Keratinocyte (primary cell): ENCODE results near the gene ANKRD27. TPM values are rescaled to one million over a fixed set of nuclear protein-coding genes. Genes with fewer than 3 reads are reported as not detected.

Experiments
- DNase-seq: peaks from one replicate; pipeline ENCODE4 v3.0.0-alpha.2; 2011; ENCODE audit warnings: low read depth, missing footprints, low spot score
- FAIRE-seq: peaks from 2 replicates; lab custom pipeline; 2011; peaks lifted over from hg19 to GRCh38; lab: Jason Lieb, UNC
- H2AFZ ChIP-seq: 2 replicates; pipeline ENCODE4 v1.6.0; 2012; ENCODE audit warnings: low read length, control low read depth, inconsistent platforms; ENCODE audit not compliant: control insufficient read depth
- H3K27ac ChIP-seq: 2 replicates; pipeline ENCODE4 v1.5.1; 2011; ENCODE audit warnings: low read length; ENCODE audit not compliant: control insufficient read depth, insufficient read depth
- H3K27me3 ChIP-seq: 3 replicates; pipeline ENCODE4 v1.6.0; 2011; ENCODE audit warnings: low read length; ENCODE audit not compliant: control insufficient read depth, insufficient read depth; ENCODE audit errors: extremely low read depth
- H3K36me3 ChIP-seq, 2 experiments: 2 replicates in 1 of 2; 3 replicates in 1 of 2; pipeline ENCODE4 v1.5.1; 2011; ENCODE audit warnings: low read length in 2 of 2, mild to moderate bottlenecking in 1 of 2; ENCODE audit not compliant: control insufficient read depth in 2 of 2, insufficient read depth in 2 of 2; ENCODE audit errors: extremely low read depth in 1 of 2
- H3K4me1 ChIP-seq: 3 replicates; pipeline ENCODE4 v1.5.1; 2011; ENCODE audit warnings: low read length; ENCODE audit not compliant: control insufficient read depth, insufficient read depth; ENCODE audit errors: extremely low read depth
- H3K4me2 ChIP-seq: 3 replicates; pipeline ENCODE4 v1.6.0; 2011; ENCODE audit warnings: low read depth, low read length; ENCODE audit not compliant: control insufficient read depth, insufficient read depth; ENCODE audit errors: extremely low read depth
- H3K4me3 ChIP-seq, 3 experiments: fragments of 200-600 bp in 1 of 3; sonication (generic) in 1 of 3; 2 replicates in 2 of 3; 3 replicates in 1 of 3; pipeline ENCODE4 v1.5.1; 2011 to 2016; ENCODE audit warnings: low read length in 3 of 3, mild to moderate bottlenecking in 3 of 3, control low read depth in 2 of 3, inconsistent platforms in 1 of 3, low read depth in 1 of 3, mixed read lengths in 1 of 3, mixed run types in 1 of 3, moderate library complexity in 1 of 3; ENCODE audit not compliant: control insufficient read depth in 2 of 3, insufficient read depth in 2 of 3; ENCODE audit errors: extremely low read depth in 1 of 3
- H3K79me2 ChIP-seq: 2 replicates; pipeline ENCODE4 v1.6.0; 2012; ENCODE audit warnings: low read length; ENCODE audit not compliant: control insufficient read depth, insufficient read depth
- H3K9ac ChIP-seq: 3 replicates; pipeline ENCODE4 v1.6.0; 2011; ENCODE audit warnings: low read length; ENCODE audit not compliant: control insufficient read depth, insufficient read depth; ENCODE audit errors: extremely low read depth
- H3K9me1 ChIP-seq: 3 replicates; pipeline ENCODE4 v1.6.0; 2011; ENCODE audit warnings: low read length; ENCODE audit not compliant: control insufficient read depth, insufficient read depth; ENCODE audit errors: extremely low read depth
- H3K9me3 ChIP-seq: 2 replicates; pipeline ENCODE4 v1.5.1; 2012; ENCODE audit warnings: low read depth, low read length; ENCODE audit not compliant: control insufficient read depth
- H4K20me1 ChIP-seq: 3 replicates; pipeline ENCODE4 v1.6.0; 2011; ENCODE audit warnings: low read length; ENCODE audit not compliant: control insufficient read depth, insufficient read depth; ENCODE audit errors: extremely low read depth
- CTCF ChIP-seq, 3 experiments: IDR thresholded peaks in 1 of 3; conservative IDR thresholded peaks in 1 of 3; optimal IDR thresholded peaks in 1 of 3; 2 replicates in 2 of 3; 3 replicates in 1 of 3; pipeline versions ENCODE3 to v1.5.1; 2011; ENCODE audit warnings: low read length in 3 of 3, mild to moderate bottlenecking in 3 of 3, moderate library complexity in 2 of 3, control low read depth in 1 of 3, inconsistent platforms in 1 of 3; ENCODE audit not compliant: insufficient read depth in 2 of 3; ENCODE audit errors: extremely low read depth in 1 of 3
- EZH2 ChIP-seq: IDR thresholded peaks from one replicate; pipeline ENCODE4 v1.6.1; 2012; ENCODE audit warnings: inconsistent platforms, mild to moderate bottlenecking, low read length, moderate library complexity
- dilution Hi-C: fragments of 300-500 bp; cut with MboI; formaldehyde crosslinking; loops from one replicate; pipeline ENCODE4 v1.7.0; 2020; ENCODE audit warnings: low sequenced_read_pairs; ENCODE audit not compliant: extremely low pct_ligation_motif_present
- polyA plus RNA-seq, 5 experiments: library from polyadenylated mRNA; depleted of rRNA in 3 of 5; stranded (reverse) in 3 of 5; stranded (forward) in 1 of 5; unstranded in 1 of 5; fragments of >200 nt; gene quantifications; 1 replicate in 1 of 5; 2 replicates in 3 of 5; 3 replicates in 1 of 5; pipeline versions ENCODE4 v1.2.1 to v1.2.3, GENCODE V29; 2011 to 2012; ENCODE audit warnings: missing spikeins in 2 of 5, low read depth in 1 of 5, low replicate concordance in 1 of 5

ANKRD27 gene
- polyA plus RNA-seq, 1 donor (not counting 4 experiments of a cell fraction or from before 2014, with no cell fraction given): 34.5 TPM

- H3K27me3 ChIP-seq: no peaks in the 10 kb centered on the region
- DNase-seq (no peak), FAIRE-seq (no peak)
- dilution Hi-C loops: no loop called here
- H4K20me1 ChIP-seq: no peaks in the 10 kb centered on the region
- H3K9me1 ChIP-seq: no peaks in the 10 kb centered on the region
- no peak overlapping the region for H3K27ac ChIP-seq
- peaks cover 31 to 35% of the 10 kb centered on the region in 2 experiments for H3K36me3 ChIP-seq
- TF ChIP-seq EZH2: no peak
- H3K4me3 ChIP-seq: no peak overlapping the region
- no peak overlapping the region for H3K4me2 ChIP-seq
- H3K9me3 ChIP-seq: no peaks in the 10 kb centered on the region
- H3K4me1 ChIP-seq: no peaks in the 10 kb centered on the region
- H2AFZ ChIP-seq: no peak overlapping the region
- no peak overlapping the region for H3K9ac ChIP-seq
- no peaks in the 10 kb centered on the region for H3K79me2 ChIP-seq
Observed at GRCh38 chr19:32614916-32615315, 60.1 kb downstream of the ANKRD27 start.

- no peak overlapping the region for H3K9ac ChIP-seq
- H3K9me1 ChIP-seq: no peaks in the 10 kb centered on the region
- no peaks in the 10 kb centered on the region for H3K79me2 ChIP-seq
- no peak overlapping the region for H3K4me3 ChIP-seq
- DNase-seq (no peak), FAIRE-seq (no peak)
- no peaks in the 10 kb centered on the region for H4K20me1 ChIP-seq
- H3K4me2 ChIP-seq: no peak overlapping the region
- H3K9me3 ChIP-seq: no peaks in the 10 kb centered on the region
- H2AFZ ChIP-seq: no peak overlapping the region
- H3K36me3 ChIP-seq: peaks cover 20 to 29% of the 10 kb centered on the region in 2 experiments
- TF ChIP-seq CTCF (optimal IDR thresholded peaks at IDR 0.05 in 1 of 3, IDR thresholded peaks at IDR 0.05 in 1 of 3, conservative IDR thresholded peaks at IDR 0.05 in 1 of 3; ENCODE audit: extremely low read depth in 1 of 3, insufficient read depth in 2 of 3, low read length in 3 of 3) (no peak), EZH2 (no peak)
- no peaks in the 10 kb centered on the region for H3K27me3 ChIP-seq
- H3K4me1 ChIP-seq: no peaks in the 10 kb centered on the region
- H3K27ac ChIP-seq: no peak overlapping the region
- dilution Hi-C loops: no loop called here
Observed at GRCh38 chr19:32613008-32613407, 62.0 kb downstream of the ANKRD27 start.

- no peak overlapping the region for H2AFZ ChIP-seq
- no peaks in the 10 kb centered on the region for H3K79me2 ChIP-seq
- FAIRE-seq (no peak), DNase-seq (no peak)
- H3K9me3 ChIP-seq: no peaks in the 10 kb centered on the region
- no peaks in the 10 kb centered on the region for H3K9me1 ChIP-seq
- H3K36me3 ChIP-seq: peaks cover 24 to 33% of the 10 kb centered on the region in 2 experiments
- dilution Hi-C loops: no loop called here
- H3K4me1 ChIP-seq: no peaks in the 10 kb centered on the region
- TF ChIP-seq CTCF (optimal IDR thresholded peaks at IDR 0.05 in 1 of 3, IDR thresholded peaks at IDR 0.05 in 1 of 3, conservative IDR thresholded peaks at IDR 0.05 in 1 of 3; ENCODE audit: extremely low read depth in 1 of 3, insufficient read depth in 2 of 3, low read length in 3 of 3) (no peak), EZH2 (no peak)
- no peaks in the 10 kb centered on the region for H3K27me3 ChIP-seq
- H3K4me3 ChIP-seq: no peak overlapping the region
- no peak overlapping the region for H3K9ac ChIP-seq
- H3K27ac ChIP-seq: no peak overlapping the region
- H4K20me1 ChIP-seq: no peaks in the 10 kb centered on the region
- no peak overlapping the region for H3K4me2 ChIP-seq
Observed at GRCh38 chr19:32611161-32611560, 63.8 kb downstream of the ANKRD27 start.
